ENCODE data around the gene ARMC9.

- no peak for TF ChIP-seq CTCF (IDR thresholded peaks at IDR 0.05)
- no peak for TF ChIP-seq POLR2A (IDR thresholded peaks at IDR 0.05)
Observed at GRCh38 chr2:231335591-231335990, 137.2 kb downstream of the ARMC9 start.
